BJ (cell line): Measurements from ENCODE around the gene MEIS1. TPM values are rescaled to one million over a fixed set of nuclear protein-coding genes. Genes with fewer than 3 reads are reported as not detected.
A peak's percentile ranks its signal among the peaks of the same experiment; 100 is the strongest.

ENCODE experiments used
- CTCF ChIA-PET: fragments of 350-600 bp; formaldehyde crosslinking; extraction: SDS; loops from one replicate; lab custom pipeline; 2021; ENCODE audit warnings: antibody characterized with exemption, inconsistent platforms; lab: Yijun Ruan, JAX
- POLR2A ChIA-PET: fragments of 300-600 bp; sonication (Branson Sonifier 250); formaldehyde crosslinking; extraction: SDS; loops from one replicate; lab custom pipeline; 2021; ENCODE audit warnings: antibody characterized with exemption; lab: Charles Lee
- DNase-seq: peaks from one replicate; pipeline ENCODE4 v3.0.0-alpha.2; 2011; ENCODE audit warnings: low read depth
- H3K27me3 ChIP-seq: 2 replicates; pipeline ENCODE4 v1.6.0; 2011; ENCODE audit warnings: low read length; ENCODE audit not compliant: control insufficient read depth, insufficient read depth
- H3K36me3 ChIP-seq: 2 replicates; pipeline ENCODE4 v1.5.1; 2011; ENCODE audit warnings: low read length; ENCODE audit not compliant: control insufficient read depth, insufficient read depth
- H3K4me3 ChIP-seq: 2 replicates; pipeline ENCODE4 v1.5.1; 2011; ENCODE audit warnings: low read depth, mild to moderate bottlenecking, control low read depth, low read length
- polyA plus RNA-seq: library from polyadenylated mRNA; depleted of rRNA; stranded (reverse); fragments of >200 nt; gene quantifications from 2 replicates; pipeline ENCODE4 v1.2.3, GENCODE V29; 2011
- TF ChIP-seq, protein P1 (sequence below): IDR thresholded peaks from 2 replicates; pipeline ENCODE4 v1.5.1; 2011; ENCODE audit warnings: low read depth, mild to moderate bottlenecking, control low read depth, inconsistent platforms, low read length, moderate library complexity; ENCODE audit not compliant: insufficient read depth

Gene MEIS1
- polyA plus RNA-seq, 1 experiment = 65.7 TPM

DNA sequence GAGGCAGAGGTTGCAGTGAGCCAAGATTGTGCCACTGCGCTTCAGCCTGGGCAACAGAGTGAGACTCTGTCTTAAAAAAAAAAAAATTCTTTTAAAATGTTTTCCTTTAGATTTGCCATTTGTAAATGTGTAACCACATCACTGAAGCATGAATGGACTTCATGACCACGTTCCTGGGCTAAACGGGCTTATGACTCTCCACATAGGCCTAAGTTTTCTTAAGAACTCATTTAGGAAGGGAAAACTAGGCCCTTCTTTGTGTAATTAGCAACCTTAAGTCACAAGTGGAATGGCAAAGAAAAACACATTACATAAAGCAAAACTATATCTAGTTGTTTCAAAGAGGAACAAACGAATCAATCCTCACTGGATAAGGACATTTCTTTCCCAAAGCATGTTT lies 99.5 kb downstream of the MEIS1 start:
- DNase-seq = no peak
- Histone ChIP-seq H3K27me3 (no peaks in the 10 kb centered on the region), H3K4me3 (no peak overlapping the region), H3K36me3 (peaks cover 2% of the 10 kb centered on the region)
- POLR2A ChIA-PET = no interaction called here
- TF ChIP-seq, protein P1, sequence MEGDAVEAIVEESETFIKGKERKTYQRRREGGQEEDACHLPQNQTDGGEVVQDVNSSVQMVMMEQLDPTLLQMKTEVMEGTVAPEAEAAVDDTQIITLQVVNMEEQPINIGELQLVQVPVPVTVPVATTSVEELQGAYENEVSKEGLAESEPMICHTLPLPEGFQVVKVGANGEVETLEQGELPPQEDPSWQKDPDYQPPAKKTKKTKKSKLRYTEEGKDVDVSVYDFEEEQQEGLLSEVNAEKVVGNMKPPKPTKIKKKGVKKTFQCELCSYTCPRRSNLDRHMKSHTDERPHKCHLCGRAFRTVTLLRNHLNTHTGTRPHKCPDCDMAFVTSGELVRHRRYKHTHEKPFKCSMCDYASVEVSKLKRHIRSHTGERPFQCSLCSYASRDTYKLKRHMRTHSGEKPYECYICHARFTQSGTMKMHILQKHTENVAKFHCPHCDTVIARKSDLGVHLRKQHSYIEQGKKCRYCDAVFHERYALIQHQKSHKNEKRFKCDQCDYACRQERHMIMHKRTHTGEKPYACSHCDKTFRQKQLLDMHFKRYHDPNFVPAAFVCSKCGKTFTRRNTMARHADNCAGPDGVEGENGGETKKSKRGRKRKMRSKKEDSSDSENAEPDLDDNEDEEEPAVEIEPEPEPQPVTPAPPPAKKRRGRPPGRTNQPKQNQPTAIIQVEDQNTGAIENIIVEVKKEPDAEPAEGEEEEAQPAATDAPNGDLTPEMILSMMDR = no peak
- CTCF ChIA-PET = no interaction called here

DNA sequence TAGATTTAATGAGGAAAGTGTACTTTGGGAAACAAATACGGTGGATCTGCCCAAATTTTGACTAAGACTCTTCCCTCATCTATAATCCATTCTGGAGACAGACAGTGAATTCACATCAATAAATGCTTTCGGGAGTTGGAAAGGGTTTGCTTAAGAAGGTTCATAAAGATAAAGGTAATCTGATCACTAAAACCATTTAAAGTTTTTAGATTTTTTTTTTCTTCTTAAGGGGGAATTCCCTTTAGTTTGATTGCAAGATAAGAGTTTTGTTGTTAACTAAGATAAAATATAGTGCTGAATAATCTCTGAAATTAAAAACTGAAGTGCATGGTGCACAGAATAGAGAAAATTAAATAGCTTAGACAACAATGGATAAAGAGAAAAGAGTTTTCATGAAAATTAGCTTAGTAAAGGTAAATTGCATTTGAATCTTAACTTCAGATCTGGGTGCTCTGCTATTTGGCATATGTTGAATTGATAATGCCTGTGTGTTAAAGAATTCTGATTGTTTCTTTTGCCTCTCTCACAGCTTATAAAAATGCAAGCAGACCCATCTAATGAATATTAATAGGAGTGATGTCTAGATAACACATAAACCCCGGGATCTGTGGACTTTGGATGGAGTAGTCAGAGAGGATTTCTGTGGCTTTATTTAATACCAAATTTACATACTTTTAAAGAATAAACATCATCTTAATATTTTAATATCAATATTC lies 100.8 kb downstream of the MEIS1 start:
- ChIA-PET POLR2A (interaction anchor here (0.7 kb wide), 1 partner anchor 41 kb away, joined by 4 read pairs; no protein-coding TSS in a partner anchor), CTCF (no interaction called here)

DNA sequence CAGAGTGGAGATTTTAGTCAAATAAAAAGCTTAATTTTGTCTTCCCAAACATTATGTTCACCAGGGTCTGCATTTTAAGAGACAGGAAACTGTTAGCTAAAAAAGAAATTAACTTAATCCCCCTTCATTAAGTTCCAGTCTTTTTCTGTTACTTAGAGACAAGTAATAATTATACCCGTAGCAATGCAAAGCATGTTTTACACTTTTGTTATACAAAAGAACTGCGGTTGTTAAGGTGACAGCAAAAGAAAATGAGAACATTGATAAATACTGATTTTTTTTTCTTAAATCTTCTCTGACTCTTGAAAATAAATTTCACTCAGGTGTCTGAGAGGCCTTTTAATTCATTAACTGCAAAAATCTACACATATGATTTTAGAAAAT lies 101.4 kb downstream of the MEIS1 start:
- POLR2A ChIA-PET = interaction anchor here (0.7 kb wide), 1 partner anchor 41 kb away, joined by 4 read pairs; no protein-coding TSS in a partner anchor
- no peak overlapping the region for H3K4me3 ChIP-seq
- no peaks in the 10 kb centered on the region for H3K27me3 ChIP-seq
- CTCF ChIA-PET = no interaction called here
- H3K36me3 ChIP-seq = peaks cover 3% of the 10 kb centered on the region
- DNase-seq = no peak
- TF ChIP-seq, protein P1 = no peak

More for the DNA sequence above, 100.8 kb downstream of the MEIS1 start:
- no peak for DNase-seq
- no peaks in the 10 kb centered on the region for H3K27me3 ChIP-seq
- peaks cover 3% of the 10 kb centered on the region for H3K36me3 ChIP-seq
- TF ChIP-seq, protein P1 = no peak
- H3K4me3 ChIP-seq = no peak overlapping the region

DNA sequence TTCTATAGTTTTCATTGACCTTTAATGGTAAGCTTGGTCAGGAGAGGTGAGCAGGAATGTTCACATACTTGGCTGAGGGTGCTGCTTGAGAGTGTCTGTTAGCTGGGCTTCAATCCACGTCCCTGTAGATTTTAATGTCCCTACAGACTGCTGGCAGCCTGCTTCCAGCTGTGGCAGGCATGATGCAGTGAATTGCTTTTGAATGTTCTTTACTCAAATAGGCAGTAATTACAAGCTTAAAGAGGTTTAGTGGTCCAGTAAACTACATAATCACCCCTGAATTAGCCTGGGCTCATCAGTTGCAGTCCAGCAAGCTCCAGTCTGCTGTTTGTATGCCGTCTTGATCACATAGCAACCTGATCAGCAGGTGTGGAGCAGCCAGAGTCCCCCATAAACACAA lies 102.1 kb downstream of the MEIS1 start:
- CTCF ChIA-PET = no interaction called here
- TF ChIP-seq, protein P1 = no peak
- DNase-seq = no peak
- Histone ChIP-seq H3K36me3 (peaks cover 1% of the 10 kb centered on the region), H3K4me3 (no peak overlapping the region), H3K27me3 (no peaks in the 10 kb centered on the region)
- POLR2A ChIA-PET = interaction anchor here (0.6 kb wide), 1 partner anchor 19 kb away, joined by 16 read pairs; no protein-coding TSS in a partner anchor

DNA sequence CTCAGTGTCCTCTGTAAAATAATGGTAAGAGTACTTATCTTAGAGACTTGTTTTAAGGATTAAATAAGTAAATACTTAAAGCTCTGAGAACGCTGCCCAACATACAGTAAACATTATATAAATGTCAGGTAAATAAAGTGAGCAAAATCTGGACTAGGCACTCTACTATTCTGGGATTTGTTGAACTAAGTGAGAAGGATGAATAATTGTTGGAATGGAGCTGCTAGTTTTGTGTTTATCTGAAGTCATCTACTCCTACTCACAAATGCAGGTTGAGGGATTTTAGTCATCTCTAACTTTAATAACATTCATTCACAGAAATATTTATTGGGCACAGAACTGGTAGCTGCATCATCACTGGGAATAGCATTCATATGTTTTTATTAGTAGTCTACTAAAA lies 103.4 kb downstream of the MEIS1 start:
- CTCF ChIA-PET = interaction anchor here (0.6 to 0.9 kb wide), 2 partner anchors 864 to 1302 kb away, joined by 3 read pairs; no protein-coding TSS in a partner anchor
- no peak overlapping the region for H3K4me3 ChIP-seq
- peaks cover 1% of the 10 kb centered on the region for H3K36me3 ChIP-seq
- POLR2A ChIA-PET = no interaction called here
- TF ChIP-seq, protein P1 = no peak
- peak; percentile 19 for DNase-seq
- H3K27me3 ChIP-seq = no peaks in the 10 kb centered on the region
